Endothelial cell of umbilical vein (primary cell): ENCODE results near the gene GDA. TPM values are rescaled to one million over a fixed set of nuclear protein-coding genes. Genes with fewer than 3 reads are reported as not detected.

Experiments used
- BruUV-seq: library from RNA; stranded (reverse); fragments of 400-500 nt; replicated peaks from 2 replicates; lab custom pipeline; 2021; lab: Mats Ljungman, UMichigan
- CTCF ChIA-PET: fragments of 300-600, 350-600 bp; sonication (Branson Sonifier 250); formaldehyde crosslinking; loops from one replicate; lab custom pipeline; 2021; ENCODE audit warnings: antibody characterized with exemption, inconsistent platforms; lab: Charles Lee
- POLR2A ChIA-PET: fragments of 300-600, 350-600 bp; sonication (Branson Sonifier 250); formaldehyde crosslinking; loops from one replicate; lab custom pipeline; 2021; ENCODE audit warnings: antibody characterized with exemption, inconsistent platforms; lab: Charles Lee
- DNase-seq: peaks from one replicate; pipeline ENCODE4 v3.0.0-alpha.2; 2011; ENCODE audit warnings: low read depth, low spot score
- FAIRE-seq: peaks from 2 replicates; lab custom pipeline; 2011; peaks lifted over from hg19 to GRCh38; lab: Jason Lieb, UNC
- H2AFZ ChIP-seq: 2 replicates; pipeline ENCODE4 v1.6.0; 2012; ENCODE audit warnings: low read depth, low read length, control low read depth, inconsistent platforms
- H3K27ac ChIP-seq: 2 replicates; pipeline ENCODE4 v1.5.1; 2011; ENCODE audit warnings: low read depth, mild to moderate bottlenecking, control low read depth, low read length, moderate library complexity; ENCODE audit not compliant: insufficient read depth
- H3K27me3 ChIP-seq, 2 experiments: 2 replicates each; pipeline versions ENCODE4 v1.6.0 to v1.6.1; 2011; ENCODE audit warnings: low read length in 2 of 2, mixed read lengths in 1 of 2; ENCODE audit not compliant: control insufficient read depth in 2 of 2, insufficient read depth in 2 of 2
- H3K36me3 ChIP-seq, 2 experiments: 2 replicates in 1 of 2; 3 replicates in 1 of 2; pipeline ENCODE4 v1.5.1; 2011; ENCODE audit warnings: low read length in 2 of 2, mild to moderate bottlenecking in 1 of 2, moderate library complexity in 1 of 2; ENCODE audit not compliant: control insufficient read depth in 2 of 2, insufficient read depth in 2 of 2; ENCODE audit errors: extremely low read depth in 1 of 2
- H3K4me1 ChIP-seq: 3 replicates; pipeline ENCODE4 v1.5.1; 2011; ENCODE audit warnings: mild to moderate bottlenecking, low read length; ENCODE audit not compliant: control insufficient read depth, insufficient read depth; ENCODE audit errors: extremely low read depth
- H3K4me2 ChIP-seq: 2 replicates; pipeline ENCODE4 v1.6.1; 2011; ENCODE audit warnings: low read length, control low read depth, mixed read lengths; ENCODE audit not compliant: insufficient read depth
- H3K4me3 ChIP-seq, 3 experiments: fragments of 200-600 bp in 1 of 3; sonication (generic), shearing (Covaris generic) in 1 of 3; replicated peaks in 1 of 3; 2 replicates each; pipeline ENCODE4 v1.5.1; 2011 to 2016; ENCODE audit warnings: control low read depth in 3 of 3, low read length in 3 of 3, mild to moderate bottlenecking in 2 of 3, inconsistent platforms in 1 of 3, low read depth in 1 of 3, moderate library complexity in 1 of 3; ENCODE audit not compliant: insufficient read depth in 1 of 3
- H3K79me2 ChIP-seq: 2 replicates; pipeline ENCODE4 v1.6.0; 2012; ENCODE audit warnings: low read length, inconsistent platforms; ENCODE audit not compliant: control insufficient read depth, insufficient read depth
- H3K9ac ChIP-seq: replicated peaks from 2 replicates; pipeline ENCODE3; 2011; ENCODE audit warnings: low read length, control low read depth; ENCODE audit not compliant: insufficient read depth; ENCODE audit errors: extremely low read depth
- H3K9me1 ChIP-seq: replicated peaks from 3 replicates; pipeline ENCODE4 v1.6.0; 2011; ENCODE audit warnings: mild to moderate bottlenecking, low read length; ENCODE audit not compliant: control insufficient read depth, insufficient read depth; ENCODE audit errors: extremely low read depth
- H3K9me3 ChIP-seq: replicated peaks from 2 replicates; pipeline ENCODE4 v1.5.1; 2012; ENCODE audit warnings: low read length, inconsistent platforms; ENCODE audit not compliant: control insufficient read depth, insufficient read depth
- H4K20me1 ChIP-seq: replicated peaks from 2 replicates; pipeline ENCODE3; 2011; ENCODE audit warnings: mild to moderate bottlenecking, low read length; ENCODE audit not compliant: control insufficient read depth, insufficient read depth; ENCODE audit errors: extremely low read depth
- CTCF ChIP-seq, 2 donors: IDR thresholded peaks; 1 replicate in 1 of 2; 2 replicates in 1 of 2; pipeline ENCODE4 v1.5.1; 2011; ENCODE audit warnings: low read length in 2 of 2, mild to moderate bottlenecking in 2 of 2, moderate library complexity in 2 of 2, control low read depth in 1 of 2, inconsistent platforms in 1 of 2, low read depth in 1 of 2; ENCODE audit not compliant: insufficient read depth in 1 of 2; ENCODE audit errors: extremely low read depth in 1 of 2
- EZH2 ChIP-seq: IDR thresholded peaks from 2 replicates; pipeline ENCODE4 v1.6.1; 2012; ENCODE audit warnings: borderline replicate concordance, low read depth, mild to moderate bottlenecking, moderate library complexity, low read length, inconsistent platforms; ENCODE audit not compliant: severe bottlenecking
- FOS ChIP-seq: IDR thresholded peaks from 2 replicates; pipeline ENCODE4 v1.6.1; 2011; ENCODE audit warnings: mild to moderate bottlenecking, low read length, moderate library complexity, borderline replicate concordance; ENCODE audit not compliant: insufficient read depth
- GATA2 ChIP-seq: IDR thresholded peaks from 2 replicates; pipeline ENCODE4 v1.7.0; 2011; ENCODE audit warnings: low read depth, mild to moderate bottlenecking, moderate library complexity, mixed read lengths, low read length; ENCODE audit not compliant: insufficient read length, insufficient read depth
- JUN ChIP-seq: IDR thresholded peaks from 2 replicates; pipeline ENCODE4 v1.6.1; 2011; ENCODE audit warnings: borderline replicate concordance, low read depth; ENCODE audit not compliant: insufficient read length, insufficient read depth
- MAX ChIP-seq: IDR thresholded peaks from 2 replicates; pipeline ENCODE4 v1.6.1; 2011; ENCODE audit not compliant: insufficient read depth, insufficient read length
- MYC ChIP-seq: IDR thresholded peaks from one replicate; pipeline ENCODE4 v1.6.1; 2011; ENCODE audit warnings: mild to moderate bottlenecking, low read depth, low read length
- POLR2A ChIP-seq: IDR thresholded peaks from 2 replicates; pipeline ENCODE4 v1.6.1; 2012; ENCODE audit warnings: low read depth, mild to moderate bottlenecking, control low read depth, low read length
- POLR2AphosphoS5 ChIP-seq: IDR thresholded peaks from 2 replicates; pipeline ENCODE4 v1.6.1; 2012; ENCODE audit warnings: low read depth, mild to moderate bottlenecking, control low read depth, low read length, moderate library complexity; ENCODE audit not compliant: insufficient read depth
- dilution Hi-C: fragments of 300-500 bp; cut with MboI; formaldehyde crosslinking; loops from one replicate; pipeline ENCODE4 v1.15.0; 2019; ENCODE audit warnings: low sequenced_read_pairs; ENCODE audit not compliant: extremely low pct_ligation_motif_present
- intact Hi-C: fragments of 100-400 bp; cut with micrococcal nuclease; formaldehyde crosslinking; loops from one replicate; pipeline ENCODE4 v1.10.0; 2022
- polyA plus RNA-seq, 4 experiments: library from polyadenylated mRNA; depleted of rRNA in 3 of 4; stranded (reverse) in 3 of 4; unstranded in 1 of 4; fragments of >200 nt; gene quantifications; 2 replicates each; pipeline versions ENCODE4 v1.2.1 to v1.2.3, GENCODE V29; 2011 to 2012; ENCODE audit warnings: missing spikeins in 1 of 4
- total RNA-seq: library from RNA; stranded (reverse); gene quantifications from 2 replicates; pipeline ENCODE4 v1.2.3, GENCODE V29; 2021

GDA gene
- total and polyA plus RNA-seq, 2 donors (not counting 3 experiments of a cell fraction or from before 2014, with no cell fraction given): not detected

GRCh38 chr9:72292256-72292682 is 143.0 kb downstream of the GDA start:
- Histone ChIP-seq H2AFZ (no peak overlapping the region), H3K4me2 (no peak overlapping the region), H3K27ac (no peak overlapping the region), H3K9me1 (no peaks in the 10 kb centered on the region), H3K79me2 (no peaks in the 10 kb centered on the region), H3K9ac (no peak overlapping the region), H3K27me3 (peaks cover 2% of the 10 kb centered on the region in 2 experiments), H3K36me3 (no peaks in the 10 kb centered on the region), H3K4me3 (no peak overlapping the region), H3K9me3 (no peaks in the 10 kb centered on the region), H4K20me1 (no peaks in the 10 kb centered on the region), H3K4me1 (no peaks in the 10 kb centered on the region)
- dilution Hi-C loops: no loop called here
- intact Hi-C loops: loop anchor here (1.0 to 5.0 kb wide), 5 partner anchors 73 to 530 kb away; partner anchors contain the start of gene ZFAND5
- no TSS peak for BruUV-seq
- DNase-seq: peak; percentile 58
- peak; percentile 80 for FAIRE-seq
- no peak for TF ChIP-seq POLR2AphosphoS5
- TF ChIP-seq CTCF (IDR thresholded peaks at IDR 0.05; ENCODE audit: extremely low read depth in 1 of 2, insufficient read depth in 1 of 2, low read depth in 1 of 2, low read length in 2 of 2): peak; percentile 11 to 20
- ChIA-PET CTCF (interaction anchor here (0.6 to 7.0 kb wide), 25 partner anchors 12 to 534 kb away, joined by 3 to 73 read pairs (median 7); no protein-coding TSS in a partner anchor), POLR2A (interaction anchor here (1.0 kb wide), 1 partner anchor 233 kb away, joined by 3 read pairs; no protein-coding TSS in a partner anchor)

GRCh38 chr9:72292874-72293607 is 143.8 kb downstream of the GDA start:
- FAIRE-seq: no peak
- POLR2A ChIA-PET: no interaction called here
- intact Hi-C loops: loop anchor here (1.0 to 5.0 kb wide), 5 partner anchors 72 to 529 kb away; partner anchors contain the start of gene ZFAND5

More at GRCh38 chr9:72292874-72293607, 143.8 kb downstream of the GDA start:
- BruUV-seq: no TSS peak
- CTCF ChIA-PET: interaction anchor here (0.6 to 7.0 kb wide), 26 partner anchors 12 to 533 kb away, joined by 3 to 73 read pairs (median 6); no protein-coding TSS in a partner anchor
- Histone ChIP-seq H3K9me1 (no peaks in the 10 kb centered on the region), H3K27me3 (peaks cover 2% of the 10 kb centered on the region in 2 experiments), H4K20me1 (no peaks in the 10 kb centered on the region), H3K36me3 (no peaks in the 10 kb centered on the region), H2AFZ (no peak overlapping the region), H3K4me3 (no peak overlapping the region), H3K4me1 (no peaks in the 10 kb centered on the region), H3K79me2 (no peaks in the 10 kb centered on the region), H3K9me3 (no peaks in the 10 kb centered on the region), H3K27ac (no peak overlapping the region), H3K9ac (no peak overlapping the region), H3K4me2 (no peak overlapping the region)
- dilution Hi-C loops: no loop called here
- TF ChIP-seq FOS (no peak), EZH2 (no peak), GATA2 (no peak), CTCF (IDR thresholded peaks at IDR 0.05; ENCODE audit: extremely low read depth in 1 of 2, insufficient read depth in 1 of 2, low read depth in 1 of 2, low read length in 2 of 2) (no peak), POLR2AphosphoS5 (no peak), MYC (no peak), POLR2A (no peak), JUN (no peak), MAX (no peak)
- peak; percentile 40 for DNase-seq
